GM19455 (cell line): Measurements from ENCODE around the gene EDRF1.
A peak's percentile ranks its signal among the peaks of the same experiment; 100 is the strongest.
"Not testable (repeated sequence)": the region's sequence is repeated elsewhere in the genome, so short reads cannot be mapped to it uniquely, and the experiment has no call there.

ENCODE experiments used
- ATAC-seq: cut with Tn5 transposase; IDR thresholded peaks from one replicate; pipeline ENCODE4 v1.9.1; 2021; ENCODE audit not compliant: unreplicated experiment

Gene EDRF1

GRCh38 chr10:125719173-125720001 lies at the start of gene EDRF1:
EDRF1 (plus strand) TSS chr10:125719709; CDS start chr10:125719808, 99 bp downstream.
- peak; percentile 93 for ATAC-seq

DNA sequence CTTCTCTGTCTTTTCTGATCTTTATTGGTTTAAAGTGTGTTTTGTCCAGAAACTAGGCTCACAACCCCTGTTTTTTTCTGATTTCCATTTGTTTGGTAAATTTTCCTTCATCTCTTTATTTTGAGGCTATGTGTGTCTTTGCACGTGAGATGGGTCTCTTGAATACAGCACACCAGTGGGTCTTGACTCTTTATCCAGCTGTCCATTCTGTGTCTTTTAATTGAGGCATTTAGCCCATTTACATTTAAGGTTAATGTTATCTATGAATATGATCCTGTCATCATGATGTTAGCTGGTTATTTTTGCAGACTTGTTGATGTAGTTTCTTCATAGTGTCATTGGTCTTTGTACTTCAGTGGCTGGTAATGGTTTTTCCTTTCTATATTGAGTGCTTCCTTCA lies 46.6 kb upstream of the EDRF1 start:
- ATAC-seq, result no peak

DNA sequence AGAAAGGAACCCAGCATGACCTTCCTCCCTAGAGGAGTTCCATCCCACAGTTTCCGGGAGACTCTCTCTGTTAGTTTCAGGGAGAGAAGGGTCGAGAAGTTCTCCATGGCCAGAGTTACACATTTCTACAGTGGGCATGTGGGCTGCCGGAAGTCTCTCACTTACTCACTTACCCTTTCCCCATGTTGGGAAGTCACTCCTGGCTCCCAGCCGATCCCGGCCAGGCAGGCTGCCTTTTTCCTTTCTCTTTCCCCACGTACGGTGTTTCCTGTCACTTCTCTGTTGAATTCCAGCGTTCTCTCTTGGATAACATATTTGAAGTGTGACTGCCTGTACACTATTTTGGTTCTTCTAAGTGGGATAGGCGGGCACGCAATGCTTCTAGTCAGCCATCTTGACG lies 40.1 kb upstream of the EDRF1 start:
- ATAC-seq, result no peak

DNA sequence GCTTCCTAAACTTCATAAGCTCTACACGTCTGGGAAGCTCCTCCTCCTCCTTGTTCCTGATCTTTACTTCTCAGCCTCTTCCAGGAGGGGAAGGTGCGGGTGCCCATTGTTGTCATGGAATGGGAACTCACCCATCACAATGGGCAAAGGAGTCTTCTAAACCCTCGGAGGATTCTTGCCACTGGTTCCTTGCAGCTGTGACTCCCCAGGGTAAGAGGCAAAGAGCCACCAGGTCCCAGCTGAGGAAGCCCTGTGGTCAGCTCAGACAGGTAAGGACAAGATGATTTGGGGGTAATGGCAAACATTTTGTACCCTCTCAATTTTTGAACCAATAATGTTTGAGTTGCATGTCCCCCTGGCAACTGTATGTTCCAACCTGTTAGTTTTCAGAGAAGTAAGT lies 36.4 kb upstream of the EDRF1 start, which contains the start of gene TEX36:
Gene TEX36 (minus strand): TSS at position 101 of the 400 bp plus-strand sequence. CDS start 174 bp downstream, outside the sequence.
- no peak for ATAC-seq

DNA sequence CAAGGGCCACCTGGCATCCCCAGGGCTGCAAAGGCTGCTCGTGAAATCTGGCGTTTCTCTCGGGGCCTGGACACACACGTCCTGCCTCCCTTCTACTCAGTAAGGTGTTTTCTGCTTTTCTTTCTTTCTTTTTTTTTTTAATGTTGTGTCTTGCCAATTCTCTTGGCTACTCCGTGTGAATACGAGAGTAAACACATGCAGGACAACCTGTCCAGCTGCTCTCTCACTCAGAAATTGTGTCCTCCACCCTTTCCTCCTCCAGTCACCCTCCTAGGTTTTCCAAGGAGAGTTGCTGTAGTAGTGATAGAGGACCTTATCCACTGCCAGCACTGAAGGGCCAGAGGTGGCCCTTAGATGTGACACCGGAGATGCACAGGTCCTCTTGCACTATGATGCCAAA lies 35.7 kb upstream of the EDRF1 start:
- no peak for ATAC-seq

GRCh38 chr10:125684581-125684980 lies 34.9 kb upstream of the EDRF1 start:
- ATAC-seq, result no peak

DNA sequence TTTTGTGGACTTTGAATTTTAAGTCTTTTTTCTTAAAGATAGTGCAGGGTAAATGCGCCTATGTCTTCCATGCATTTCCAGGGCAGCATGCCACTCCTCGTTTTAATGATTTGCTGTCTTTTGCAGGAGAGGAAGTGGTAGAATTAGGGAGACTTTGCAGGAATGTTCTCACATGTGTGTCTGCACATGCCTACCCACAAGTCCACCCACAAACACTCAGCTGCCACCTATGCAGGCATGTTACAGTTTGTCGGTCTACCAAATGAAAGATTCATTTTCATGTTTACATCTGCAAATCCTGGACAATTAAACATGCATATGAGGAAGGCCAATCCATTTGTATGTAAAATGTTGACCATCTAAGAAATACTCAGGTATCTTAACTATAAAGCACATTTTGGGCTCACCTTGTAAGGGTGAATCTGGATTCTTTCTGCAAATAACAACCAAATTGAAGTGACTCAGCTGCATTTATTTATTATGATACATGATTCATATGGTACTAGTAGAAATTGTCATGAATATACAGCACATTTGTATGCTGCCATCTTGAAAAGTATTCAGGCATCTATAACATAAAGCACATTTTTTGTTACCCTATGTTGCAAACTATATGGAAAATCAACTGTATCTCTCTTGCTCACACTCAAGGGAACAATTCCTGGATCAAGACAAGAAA lies 31.9 kb upstream of the EDRF1 start:
- ATAC-seq, result no peak

DNA sequence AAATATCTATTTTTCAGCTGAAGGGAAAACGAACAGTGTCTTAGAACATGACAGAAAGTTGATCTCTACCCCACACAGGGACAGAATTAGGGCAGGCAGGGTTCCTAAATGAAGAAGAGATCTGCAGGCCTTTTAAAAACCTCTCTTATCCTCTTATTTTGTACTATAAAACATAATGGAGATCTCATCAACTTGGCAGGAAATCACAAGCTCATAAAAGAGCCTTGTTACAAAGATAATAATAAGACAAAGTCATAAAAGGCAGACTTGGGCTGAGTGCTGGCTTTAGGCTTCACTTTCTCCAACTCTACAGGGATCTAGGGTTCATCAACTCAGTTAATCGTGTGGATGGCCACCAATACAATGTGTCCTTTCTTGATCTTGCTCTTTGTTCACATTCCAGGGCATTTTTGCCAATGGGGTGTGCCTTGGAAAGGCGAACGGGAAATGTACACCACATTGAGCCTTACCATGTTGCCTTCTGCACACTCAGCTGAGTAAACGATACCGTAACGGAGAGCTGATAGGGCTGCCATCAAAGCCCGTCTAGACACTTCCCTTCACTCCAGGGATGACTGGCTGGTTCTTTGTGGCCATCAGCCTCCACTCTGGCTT lies 29.4 kb upstream of the EDRF1 start:
- no peak for ATAC-seq

GRCh38 chr10:125691160-125691981 lies 28.1 kb upstream of the EDRF1 start:
- no peak for ATAC-seq

GRCh38 chr10:125692196-125692595 lies 27.3 kb upstream of the EDRF1 start:
- ATAC-seq, result no peak

DNA sequence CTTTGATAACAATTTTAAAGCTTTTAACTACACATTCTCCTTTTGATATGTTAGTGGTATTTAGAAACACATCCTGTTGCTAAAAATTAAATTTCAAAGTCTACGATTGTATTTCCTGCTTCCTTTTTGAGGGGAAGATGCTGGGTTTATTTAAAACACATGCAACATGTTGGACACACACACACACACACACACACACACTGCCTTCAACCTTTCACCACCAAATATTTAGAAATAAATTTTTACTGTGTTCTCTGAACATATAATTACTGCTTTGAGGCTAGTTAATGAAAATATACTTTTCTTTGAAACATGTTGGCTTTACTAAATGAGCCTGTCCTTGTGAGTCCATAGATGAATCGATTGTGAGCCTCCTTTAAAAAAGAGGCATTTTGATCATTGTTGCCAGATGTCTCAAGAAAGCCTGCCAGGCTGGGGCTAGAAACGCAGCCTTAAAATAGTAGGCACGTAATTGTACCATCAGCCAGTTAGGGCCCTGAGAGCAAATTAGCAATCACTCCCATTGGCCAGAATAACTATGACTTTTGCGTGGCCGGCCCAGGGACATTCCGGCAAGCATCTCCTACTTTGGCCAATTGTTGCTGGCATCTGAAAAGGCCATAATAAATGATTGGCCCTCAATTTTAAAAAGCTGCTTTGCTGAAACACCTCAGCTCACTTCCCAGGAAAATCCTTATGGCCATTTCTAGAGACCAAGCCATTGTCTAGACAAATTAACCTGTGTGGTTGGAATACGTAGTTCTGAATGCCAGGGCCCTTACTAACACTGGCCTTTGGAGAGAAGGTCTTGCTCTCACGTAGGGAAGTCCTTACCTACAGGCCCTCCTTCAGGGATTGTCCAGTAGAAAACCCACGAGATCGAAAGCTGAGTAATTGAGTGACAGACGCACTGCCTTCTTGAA lies 26.6 kb upstream of the EDRF1 start:
- ATAC-seq, result no peak

GRCh38 chr10:125693524-125693847 lies 26.0 kb upstream of the EDRF1 start:
- ATAC-seq, result no peak

- ATAC-seq, result no peak
Observed at GRCh38 chr10:125694883-125695282, 24.6 kb upstream of the EDRF1 start.

DNA sequence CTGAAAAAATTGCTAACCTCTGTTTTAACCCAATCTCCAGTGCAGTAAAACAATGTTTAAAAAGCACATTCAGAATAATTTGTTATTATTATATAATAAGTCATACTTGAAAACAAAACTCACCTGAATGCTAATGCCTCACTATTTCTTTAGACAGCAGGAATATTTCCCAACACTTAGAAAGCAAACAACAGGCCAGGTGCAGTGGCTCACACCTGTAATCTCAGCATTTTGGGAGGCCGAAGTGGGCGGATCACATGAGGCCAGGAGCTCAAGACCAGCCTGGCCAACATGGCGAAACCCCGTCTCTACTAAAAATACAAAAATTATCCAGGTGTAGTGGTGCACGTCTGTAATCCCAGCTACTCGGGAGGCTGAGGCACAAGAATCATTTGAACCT lies 22.6 kb upstream of the EDRF1 start:
- not testable (repeated sequence) for ATAC-seq

- no peak for ATAC-seq
Observed at GRCh38 chr10:125698481-125698998, 21.0 kb upstream of the EDRF1 start.

DNA sequence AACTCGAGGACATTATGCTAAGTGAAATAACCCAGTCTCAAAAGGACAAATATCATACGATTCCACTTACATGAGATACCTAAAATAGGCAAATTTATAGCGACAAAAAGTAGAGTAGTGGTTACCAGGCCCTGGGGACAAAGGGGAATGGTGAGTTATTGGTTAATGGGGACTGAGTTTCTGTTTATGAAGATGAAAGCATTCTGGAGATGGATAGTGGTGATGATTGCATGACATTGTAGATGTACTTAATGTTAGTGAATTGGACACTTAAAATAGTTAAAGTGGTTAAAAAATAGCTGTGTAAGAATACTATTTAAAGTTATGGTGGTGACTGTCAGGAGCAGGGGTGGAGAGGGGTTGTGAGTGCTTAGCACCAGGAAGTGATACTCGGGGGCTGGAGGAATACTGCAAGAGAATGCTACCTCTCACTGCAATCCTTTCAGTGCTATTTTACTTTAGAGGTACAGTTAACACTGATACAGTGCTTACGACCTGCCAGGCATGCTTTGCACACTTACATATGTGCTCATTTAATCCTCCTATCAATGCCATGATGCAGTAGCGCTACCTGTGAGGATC lies 19.9 kb upstream of the EDRF1 start:
- ATAC-seq, result no peak

DNA sequence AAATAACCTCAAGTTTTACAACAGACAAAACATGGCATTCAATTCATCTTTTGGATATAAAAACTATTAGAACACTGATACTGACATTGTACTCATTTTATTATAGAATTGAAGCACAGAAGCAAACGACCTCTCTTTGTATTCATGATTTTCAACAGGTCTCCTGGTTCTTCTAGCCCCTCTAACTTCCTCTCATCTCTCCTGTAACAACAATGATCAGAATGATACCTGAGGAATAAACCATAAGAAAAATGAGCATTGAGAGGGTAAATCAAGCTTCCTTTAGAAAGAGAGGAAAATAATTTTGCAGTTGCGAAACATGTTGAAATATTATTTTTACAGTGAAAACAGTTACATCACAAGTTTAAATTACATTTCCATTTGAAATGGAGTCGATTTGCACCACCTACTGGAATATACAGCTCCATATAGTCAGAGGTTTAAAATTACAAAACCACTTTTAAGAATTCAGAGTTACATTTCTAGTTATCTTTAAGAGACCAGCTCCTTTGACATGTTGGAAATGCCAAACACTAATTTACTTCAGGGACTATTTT lies 19.1 kb upstream of the EDRF1 start:
- ATAC-seq, result no peak

- no peak for ATAC-seq
Observed at GRCh38 chr10:125707541-125708468, 11.7 kb upstream of the EDRF1 start.
